Glomerular visceral epithelial cell (primary cell): Measurements from ENCODE around the gene BCL6B.
"Not testable (repeated sequence)": the region's sequence is repeated elsewhere in the genome, so short reads cannot be mapped to it uniquely, and the experiment has no call there.

Source experiments
- DNase-seq: peaks from one replicate; pipeline ENCODE4 v3.0.0-alpha.2; 2016; ENCODE audit errors: extremely low spot score

Gene BCL6B

GRCh38 chr17:7029096-7029495, 6.2 kb downstream of the BCL6B start:
- no peak for DNase-seq

- no peak for DNase-seq
These were observed 6.8 kb downstream of the BCL6B start for GRCh38 chr17:7029659-7030058.

GRCh38 chr17:7034955-7035590, 12.2 kb downstream of the BCL6B start:
- no peak for DNase-seq

GRCh38 chr17:7035591-7036368, 12.9 kb downstream of the BCL6B start, which contains the start of gene SLC16A13:
TSS of gene SLC16A13 (plus strand) at chr17:7036015. CDS start at chr17:7036383, 368 bp downstream.
- peak; percentile 99 for DNase-seq

GRCh38 chr17:7038025-7038862, 15.4 kb downstream of the BCL6B start:
- no peak for DNase-seq

GRCh38 chr17:7039832-7040231, 17.0 kb downstream of the BCL6B start:
- no peak for DNase-seq

GRCh38 chr17:7041607-7042500, 19.0 kb downstream of the BCL6B start:
- no peak for DNase-seq

- no peak for DNase-seq
These were observed 19.8 kb downstream of the BCL6B start for GRCh38 chr17:7042501-7043181.

GRCh38 chr17:7043182-7043496, 20.3 kb downstream of the BCL6B start:
- no peak for DNase-seq

- no peak for DNase-seq
These were observed 20.8 kb downstream of the BCL6B start, which contains the start of gene SLC16A11 for GRCh38 chr17:7043497-7044198. TSS of gene SLC16A11 (minus strand) at chr17:7044092. CDS start at chr17:7043513, 579 bp downstream.

GRCh38 chr17:7045492-7046126, 22.8 kb downstream of the BCL6B start:
- DNase-seq = peak; percentile 80

- no peak for DNase-seq
These were observed 23.4 kb downstream of the BCL6B start for GRCh38 chr17:7046127-7046724.

- DNase-seq = not testable (repeated sequence)
These were observed 24.0 kb downstream of the BCL6B start for GRCh38 chr17:7046725-7047397.

GRCh38 chr17:7047566-7047965, 24.7 kb downstream of the BCL6B start:
- DNase-seq = no peak

GRCh38 chr17:7048968-7049367, 26.1 kb downstream of the BCL6B start:
- DNase-seq = no peak

GRCh38 chr17:7050583-7050982, 27.7 kb downstream of the BCL6B start:
- DNase-seq = not testable (repeated sequence)

- peak; percentile 28 for DNase-seq
These were observed 33.5 kb downstream of the BCL6B start for GRCh38 chr17:7056386-7056785.

- no peak for DNase-seq
These were observed 36.1 kb downstream of the BCL6B start for GRCh38 chr17:7058831-7059447.
